A673 (cell line): ENCODE results near the gene THOC5. TPM values are rescaled to one million over a fixed set of nuclear protein-coding genes. Genes with fewer than 3 reads are reported as not detected.

Experiments
- BruUV-seq: library from RNA; stranded (reverse); fragments of 400-500 nt; replicated peaks from 2 replicates; lab custom pipeline; 2021; lab: Mats Ljungman, UMichigan
- CTCF ChIA-PET: fragments of 300-600 bp; sonication (Branson Sonifier 250); formaldehyde crosslinking; loops from one replicate; lab custom pipeline; 2022; ENCODE audit warnings: antibody characterized with exemption; lab: Charles Lee
- POLR2A ChIA-PET: fragments of 300-600 bp; sonication (Branson Sonifier 250); formaldehyde crosslinking; loops from one replicate; lab custom pipeline; 2022; ENCODE audit warnings: antibody characterized with exemption; ENCODE audit not compliant: low non-redundant PET; lab: Charles Lee
- DNase-seq: peaks from one replicate; pipeline ENCODE4 v3.0.0-alpha.2; 2015; ENCODE audit warnings: low spot score
- H3K27ac ChIP-seq: fragments of 200-600 bp; sonication (generic); 2 replicates; pipeline ENCODE4 v1.5.1; 2016; ENCODE audit warnings: mixed run types, low read depth, mild to moderate bottlenecking, mixed read lengths, antibody characterized with exemption, low read length; ENCODE audit not compliant: poor library complexity, severe bottlenecking
- H3K27me3 ChIP-seq: fragments of 200-600 bp; sonication (generic); replicated peaks from 2 replicates; pipeline ENCODE4 v1.6.1; 2017; ENCODE audit warnings: mixed run types, low read depth, mild to moderate bottlenecking, mixed read lengths, antibody characterized with exemption, low read length; ENCODE audit not compliant: insufficient read depth, poor library complexity
- H3K36me3 ChIP-seq: fragments of 200-600 bp; sonication (generic); 2 replicates; pipeline ENCODE4 v1.6.1; 2016; ENCODE audit warnings: mixed run types, mild to moderate bottlenecking, mixed read lengths, antibody characterized with exemption, low read length; ENCODE audit not compliant: insufficient read depth, poor library complexity, severe bottlenecking
- H3K4me1 ChIP-seq: fragments of 200-600 bp; sonication (generic); 2 replicates; pipeline ENCODE4 v1.6.1; 2017; ENCODE audit warnings: mixed run types, mild to moderate bottlenecking, mixed read lengths, antibody characterized with exemption, low read length; ENCODE audit not compliant: insufficient read depth, poor library complexity, severe bottlenecking
- H3K4me3 ChIP-seq: fragments of 200-600 bp; sonication (generic); 2 replicates; pipeline ENCODE4 v1.5.1; 2016; ENCODE audit warnings: low read depth, mixed run types, mild to moderate bottlenecking, mixed read lengths, low read length; ENCODE audit not compliant: poor library complexity, severe bottlenecking
- H3K9me3 ChIP-seq: fragments of 200-600 bp; sonication (generic); 2 replicates; pipeline ENCODE4 v1.6.1; 2016; ENCODE audit warnings: mixed run types, low read depth, mild to moderate bottlenecking, mixed read lengths, antibody characterized with exemption, low read length; ENCODE audit not compliant: poor library complexity, severe bottlenecking
- EZH2 ChIP-seq: fragments of 200-600 bp; sonication (generic); IDR thresholded peaks from 2 replicates; pipeline ENCODE4 v1.6.1; 2017; ENCODE audit warnings: borderline replicate concordance, low read depth, mild to moderate bottlenecking, mixed read lengths, antibody characterized with exemption, low read length; ENCODE audit not compliant: poor library complexity, severe bottlenecking
- intact Hi-C: fragments of 100-400 bp; cut with micrococcal nuclease; formaldehyde crosslinking; loops from one replicate; pipeline ENCODE4 v1.10.0; 2022; ENCODE audit not compliant: unreplicated experiment
- total RNA-seq: library from RNA; stranded (reverse); gene quantifications from 2 replicates; pipeline ENCODE4 v1.2.3, GENCODE V29; 2021
- TF ChIP-seq, protein P1 (sequence below): fragments of 300-800, 200-600 bp; sonication (generic); conservative IDR thresholded peaks from 2 replicates; pipeline ENCODE4 v1.5.1; 2017; ENCODE audit warnings: low read depth, mild to moderate bottlenecking, antibody characterized with exemption, low read length, moderate library complexity, mixed read lengths

The THOC5 gene
- total RNA-seq, 1 experiment from 2014 or later = 101 TPM

GRCh38 chr22:29480262-29480511, 73.4 kb downstream of the THOC5 start:
- H3K9me3 ChIP-seq = no peaks in the 10 kb centered on the region
- intact Hi-C loops = no loop called here
- DNase-seq = no peak
- ChIA-PET POLR2A (no interaction called here), CTCF (no interaction called here)
- H3K27me3 ChIP-seq = peaks cover 33% of the 10 kb centered on the region
- TF ChIP-seq, protein P1, sequence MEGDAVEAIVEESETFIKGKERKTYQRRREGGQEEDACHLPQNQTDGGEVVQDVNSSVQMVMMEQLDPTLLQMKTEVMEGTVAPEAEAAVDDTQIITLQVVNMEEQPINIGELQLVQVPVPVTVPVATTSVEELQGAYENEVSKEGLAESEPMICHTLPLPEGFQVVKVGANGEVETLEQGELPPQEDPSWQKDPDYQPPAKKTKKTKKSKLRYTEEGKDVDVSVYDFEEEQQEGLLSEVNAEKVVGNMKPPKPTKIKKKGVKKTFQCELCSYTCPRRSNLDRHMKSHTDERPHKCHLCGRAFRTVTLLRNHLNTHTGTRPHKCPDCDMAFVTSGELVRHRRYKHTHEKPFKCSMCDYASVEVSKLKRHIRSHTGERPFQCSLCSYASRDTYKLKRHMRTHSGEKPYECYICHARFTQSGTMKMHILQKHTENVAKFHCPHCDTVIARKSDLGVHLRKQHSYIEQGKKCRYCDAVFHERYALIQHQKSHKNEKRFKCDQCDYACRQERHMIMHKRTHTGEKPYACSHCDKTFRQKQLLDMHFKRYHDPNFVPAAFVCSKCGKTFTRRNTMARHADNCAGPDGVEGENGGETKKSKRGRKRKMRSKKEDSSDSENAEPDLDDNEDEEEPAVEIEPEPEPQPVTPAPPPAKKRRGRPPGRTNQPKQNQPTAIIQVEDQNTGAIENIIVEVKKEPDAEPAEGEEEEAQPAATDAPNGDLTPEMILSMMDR = no peak
- no peaks in the 10 kb centered on the region for H3K36me3 ChIP-seq
- H3K27ac ChIP-seq = no peak overlapping the region
- BruUV-seq = no TSS peak
- H3K4me1 ChIP-seq = peaks cover 9% of the 10 kb centered on the region
- H3K4me3 ChIP-seq = peak overlapping the region; percentile 21

GRCh38 chr22:29479417-29480261, 73.9 kb downstream of the THOC5 start, which contains the start of gene NEFH:
Gene NEFH, plus strand, starts transcription at chr22:29480218. Its CDS starts 45 bp downstream, at chr22:29480263.
- no TSS peak for BruUV-seq
- intact Hi-C loops = no loop called here
- H3K27me3 ChIP-seq = peaks cover 33% of the 10 kb centered on the region

DNA sequence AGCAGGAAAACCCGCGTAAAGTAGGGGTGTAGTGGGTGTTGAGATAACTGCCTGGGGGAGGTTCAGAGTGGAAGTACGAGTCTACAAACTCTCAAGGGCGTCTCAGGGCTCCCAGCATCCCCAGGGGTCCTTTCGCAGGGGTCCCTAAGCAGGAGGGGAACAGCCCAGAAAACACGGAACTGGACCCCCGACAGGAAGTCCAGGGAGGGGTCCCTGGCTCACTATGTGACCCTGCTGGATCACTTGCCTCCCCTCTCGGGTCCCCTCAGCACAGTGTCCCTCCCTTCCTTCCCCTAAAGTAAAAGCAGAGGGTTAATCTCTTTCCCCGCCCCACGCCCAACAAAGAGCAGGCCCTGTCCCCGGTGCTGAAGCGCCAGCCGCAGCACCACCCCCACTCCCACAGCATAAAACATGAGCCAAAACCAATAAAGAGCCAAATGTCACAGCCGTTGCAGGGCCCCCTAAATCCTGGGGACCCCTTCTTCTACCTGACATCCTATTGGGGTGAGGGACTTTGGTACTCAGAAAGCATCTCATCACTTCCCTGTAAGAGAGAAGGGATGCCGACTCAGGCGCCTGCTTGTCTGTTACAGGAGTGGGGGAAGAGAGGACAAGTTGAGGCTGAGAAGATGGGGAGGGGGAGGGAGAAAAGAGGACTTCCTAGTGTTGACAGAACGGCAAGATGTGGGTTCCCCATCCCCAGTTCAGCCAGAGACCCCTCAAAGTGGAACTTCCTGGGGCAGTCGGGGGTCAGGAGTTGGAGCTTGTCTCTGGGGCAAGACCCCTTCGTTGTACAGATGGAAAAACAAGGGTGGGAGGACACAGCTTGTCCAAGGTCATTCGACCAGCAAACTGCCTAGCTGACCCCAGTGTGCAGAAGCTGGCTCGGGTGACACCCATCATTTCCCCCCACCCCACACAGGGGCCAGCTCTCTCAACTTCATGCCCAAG, 75.0 kb downstream of the THOC5 start:
- ChIA-PET CTCF (no interaction called here), POLR2A (no interaction called here)
- TF ChIP-seq, protein P1 = no peak
- TF ChIP-seq EZH2 = no peak
- DNase-seq = peak; percentile 62
- peaks cover 9% of the 10 kb centered on the region for H3K4me1 ChIP-seq
- H3K27ac ChIP-seq = no peak overlapping the region
- BruUV-seq = no TSS peak
- no peaks in the 10 kb centered on the region for H3K36me3 ChIP-seq
- H3K27me3 ChIP-seq = peaks cover 33% of the 10 kb centered on the region
- peak overlapping the region; percentile 4 for H3K4me3 ChIP-seq
- no peaks in the 10 kb centered on the region for H3K9me3 ChIP-seq
- intact Hi-C loops = no loop called here

More at GRCh38 chr22:29479417-29480261, 73.9 kb downstream of the THOC5 start, which contains the start of gene NEFH:
- ChIA-PET CTCF (no interaction called here), POLR2A (no interaction called here)
- H3K36me3 ChIP-seq = no peaks in the 10 kb centered on the region
- no peaks in the 10 kb centered on the region for H3K9me3 ChIP-seq
- H3K27ac ChIP-seq = no peak within 1 kb of the TSS
- peak within 1 kb of the TSS; percentile 39 for H3K4me3 ChIP-seq
- TF ChIP-seq, protein P1 = no peak
- TF ChIP-seq EZH2 = peak; percentile 68
- peak; percentile 15 for DNase-seq
- H3K4me1 ChIP-seq = peaks cover 9% of the 10 kb centered on the region
